NT2/D1 (cell line): Measurements from ENCODE around the gene LRRC49.

Source experiments
- YY1 ChIP-seq: IDR thresholded peaks from 2 replicates; pipeline ENCODE4 v1.6.1; 2011; ENCODE audit not compliant: insufficient read length, insufficient read depth
- ZNF274 ChIP-seq: IDR thresholded peaks from 2 replicates; pipeline ENCODE4 v1.6.1; 2011; ENCODE audit warnings: mild to moderate bottlenecking, low read depth, low read length

- no peak for TF ChIP-seq YY1
- no peak for TF ChIP-seq ZNF274
Measured at GRCh38 chr15:71085809-71086208, 193.2 kb downstream of the LRRC49 start.
